Thyroid gland (tissue), 4 donors: ENCODE measurements around the gene UCP2.

Source experiments
- CTCF ChIP-seq, 6 experiments: fragments of 200-600 bp in 3 of 6; fragments of 450-650 bp in 3 of 6; sonication (generic) in 3 of 6; IDR thresholded peaks; one replicate each; pipeline ENCODE4 v1.5.1; 2016 to 2019; ENCODE audit warnings: antibody characterized with exemption in 6 of 6, mild to moderate bottlenecking in 2 of 6, inconsistent platforms in 1 of 6, moderate library complexity in 1 of 6
- POLR2A ChIP-seq, 2 donors: fragments of 450-650 bp; IDR thresholded peaks; one replicate each; pipeline ENCODE4 v1.6.1; 2017; ENCODE audit warnings: antibody characterized with exemption in 2 of 2, mild to moderate bottlenecking in 2 of 2, moderate library complexity in 1 of 2

GRCh38 chr11:74001822-74002286 lies 19.2 kb upstream of the UCP2 start:
- TF ChIP-seq CTCF (IDR thresholded peaks at IDR 0.05) (no peak), POLR2A (IDR thresholded peaks at IDR 0.05) (no peak)
